B cell (primary cell): Measurements from ENCODE around the gene SLC37A4. TPM values are rescaled to one million over a fixed set of nuclear protein-coding genes. Genes with fewer than 3 reads are reported as not detected.

Experiments
- ATAC-seq: fragments of 200-7000 bp; cut with Tn5 transposase; one replicate; pipeline ENCODE4 v1.10.0; 2021; ENCODE audit warnings: low read depth, mild to moderate bottlenecking, moderate number of reproducible peaks, moderate library complexity
- CTCF ChIA-PET: fragments of 350-600 bp; sonication (Branson Sonifier 250); formaldehyde crosslinking; loops from one replicate; lab custom pipeline; 2021; ENCODE audit warnings: antibody characterized with exemption, inconsistent platforms; lab: Charles Lee
- POLR2A ChIA-PET: fragments of 350-600 bp; sonication (Branson Sonifier 250); formaldehyde crosslinking; loops from one replicate; lab custom pipeline; 2021; ENCODE audit warnings: antibody characterized with exemption; lab: Charles Lee
- DNase-seq: peaks from one replicate; pipeline ENCODE4 v3.0.0; 2013
- H2AFZ ChIP-seq: 2 replicates; pipeline ENCODE4 v1.6.1; 2012; ENCODE audit warnings: mild to moderate bottlenecking, low read depth, low read length; ENCODE audit not compliant: insufficient read depth, poor library complexity, severe bottlenecking
- H3K27ac ChIP-seq, 2 donors: 1 replicate in 1 of 2; 2 replicates in 1 of 2; pipeline ENCODE4 v1.5.1; 2012 to 2013; ENCODE audit warnings: low read length in 2 of 2, mild to moderate bottlenecking in 2 of 2, moderate library complexity in 1 of 2
- H3K27me3 ChIP-seq, 4 experiments: fragments of 200-600 bp in 1 of 4; sonication (generic) in 1 of 4; replicated peaks in 1 of 4; 1 replicate in 2 of 4; 2 replicates in 2 of 4; pipeline versions ENCODE4 v1.6.1 to v1.7.0; 2013 to 2016; ENCODE audit warnings: low read length in 3 of 4, mild to moderate bottlenecking in 2 of 4, mixed read lengths in 1 of 4, moderate library complexity in 1 of 4; ENCODE audit not compliant: insufficient read depth in 4 of 4, control insufficient read depth in 3 of 4; ENCODE audit errors: control extremely low read depth in 1 of 4
- H3K36me3 ChIP-seq, 2 experiments: replicated peaks in 1 of 2; 1 replicate in 1 of 2; 2 replicates in 1 of 2; pipeline versions ENCODE4 v1.6.1 to v1.7.1; 2013; ENCODE audit warnings: low read length in 1 of 2; ENCODE audit not compliant: insufficient read depth in 2 of 2, control insufficient read depth in 1 of 2; ENCODE audit errors: control extremely low read depth in 1 of 2, extremely low read depth in 1 of 2
- H3K4me1 ChIP-seq, 2 donors: fragments of 200-600 bp in 1 of 2; sonication (generic) in 1 of 2; 1 replicate in 1 of 2; 2 replicates in 1 of 2; pipeline versions ENCODE4 v1.5.1 to v1.6.1; 2013 to 2017; ENCODE audit warnings: low read length in 2 of 2; ENCODE audit not compliant: control insufficient read depth in 2 of 2, insufficient read depth in 2 of 2
- H3K4me2 ChIP-seq: replicated peaks from 2 replicates; pipeline ENCODE3; 2012; ENCODE audit warnings: mild to moderate bottlenecking, low read depth, low read length; ENCODE audit not compliant: poor library complexity, severe bottlenecking
- H3K4me3 ChIP-seq, 5 experiments: fragments of 200-600 bp in 1 of 5; sonication (generic) in 1 of 5; 1 replicate in 3 of 5; 2 replicates in 2 of 5; pipeline versions ENCODE4 v1.5.1 to v1.7.0; 2011 to 2016; ENCODE audit warnings: low read length in 4 of 5, mild to moderate bottlenecking in 4 of 5, low read depth in 2 of 5, control low read depth in 1 of 5, moderate library complexity in 1 of 5; ENCODE audit not compliant: insufficient read depth in 1 of 5; ENCODE audit errors: control extremely low read depth in 1 of 5, extremely low read depth in 1 of 5
- H3K79me2 ChIP-seq: fragments of 200-600 bp; sonication (generic); one replicate; pipeline ENCODE4 v1.6.0; 2016; ENCODE audit warnings: low read length; ENCODE audit not compliant: control insufficient read depth, insufficient read depth
- H3K9ac ChIP-seq: fragments of 200-600 bp; sonication (generic); 2 replicates; pipeline ENCODE4 v1.6.1; 2017; ENCODE audit warnings: mild to moderate bottlenecking, low read length, moderate library complexity
- H3K9me3 ChIP-seq, 3 donors: one replicate each; pipeline versions ENCODE4 v1.6.1 to v1.7.1; 2013; ENCODE audit warnings: low read length in 2 of 3; ENCODE audit not compliant: control insufficient read depth in 2 of 3, insufficient read depth in 1 of 3; ENCODE audit errors: control extremely low read depth in 1 of 3
- H4K20me1 ChIP-seq: 2 replicates; pipeline ENCODE4 v1.6.0; 2012; ENCODE audit warnings: mild to moderate bottlenecking, low read length; ENCODE audit not compliant: insufficient read depth, control insufficient read depth, poor library complexity, severe bottlenecking
- H3K27ac Mint-ChIP-seq: one replicate; pipeline ENCODE4 v1.8.0; 2021; ENCODE audit warnings: mixed read lengths
- H3K27me3 Mint-ChIP-seq: one replicate; pipeline ENCODE4 v1.8.0; 2021; ENCODE audit warnings: mixed read lengths
- H3K4me1 Mint-ChIP-seq: one replicate; pipeline ENCODE4 v1.8.0; 2021; ENCODE audit warnings: mixed read lengths
- H3K4me3 Mint-ChIP-seq: one replicate; pipeline ENCODE4 v1.8.0; 2021; ENCODE audit warnings: mixed read lengths
- H3K9me3 Mint-ChIP-seq: one replicate; pipeline ENCODE4 v1.8.0; 2022; ENCODE audit warnings: mixed read lengths; ENCODE audit not compliant: insufficient read depth
- EZH2 ChIP-seq: IDR thresholded peaks from 2 replicates; pipeline ENCODE4 v1.6.1; 2012; ENCODE audit warnings: borderline replicate concordance, low read depth, mild to moderate bottlenecking, moderate library complexity, low read length; ENCODE audit not compliant: insufficient read depth, poor library complexity, severe bottlenecking
- WGBS: methylation state at CpG from one replicate; pipeline ENCODE4 v1.1.5; 2013; ENCODE audit warnings: missing lambda C conversion rate; ENCODE audit not compliant: insufficient coverage; 5-methylcytosine and 5-hydroxymethylcytosine counted together
- intact Hi-C: fragments of 100-400 bp; cut with micrococcal nuclease; formaldehyde crosslinking; loops from one replicate; pipeline ENCODE4 v1.10.0; 2022
- polyA plus RNA-seq: library from polyadenylated mRNA; depleted of rRNA; stranded (reverse); fragments of >200 nt; gene quantifications from 2 replicates; pipeline ENCODE4 v1.2.3, GENCODE V29; 2012
- total RNA-seq, 2 donors: library from RNA; stranded (reverse); fragments of 120-200 nt in 1 of 2; gene quantifications; 1 replicate in 1 of 2; 2 replicates in 1 of 2; pipeline versions ENCODE4 v1.2.3 to v1.2.4, GENCODE V29; 2013 to 2022
- TF ChIP-seq, protein P1 (sequence below): fragments of 200-600 bp; IDR thresholded peaks from one replicate; pipeline ENCODE4 v1.8.0; 2022; ENCODE audit warnings: antibody characterized with exemption, mild to moderate bottlenecking

SLC37A4 gene
- total and polyA plus RNA-seq, 2 donors (not counting 1 experiment from before 2014, with no cell fraction given): 14.3 to 26.3 TPM

GRCh38 chr11:119046489-119046888, 15.8 kb upstream of the SLC37A4 start:
- peaks cover 0 to 47% of the 10 kb centered on the region in 2 experiments for H3K36me3 ChIP-seq
- CTCF ChIA-PET: interaction anchor here (1.0 kb wide), 1 partner anchor 16 kb away, joined by 3 read pairs; no protein-coding TSS in a partner anchor
- peaks cover 2% of the 10 kb centered on the region in 2 donors for H3K4me1 ChIP-seq

DNA sequence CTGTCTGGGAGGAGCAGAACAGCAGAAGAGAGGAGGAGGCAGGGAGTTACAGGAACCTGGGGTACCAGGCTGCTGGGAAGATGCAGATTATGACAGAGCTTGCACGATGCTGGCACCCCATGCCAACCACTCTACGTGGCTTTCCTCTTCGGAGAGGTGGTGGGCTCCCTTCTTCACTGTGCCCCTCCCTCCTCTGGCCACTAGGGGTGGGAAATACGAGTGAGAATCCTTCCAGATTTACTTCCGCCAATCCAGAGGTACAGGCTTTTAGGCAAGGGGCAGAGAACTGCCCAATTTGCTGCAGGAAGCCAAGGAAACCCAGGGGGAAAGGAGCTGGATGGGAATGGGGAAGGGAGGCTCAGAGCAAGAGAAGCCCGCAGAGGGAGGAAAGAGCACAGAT, 14.0 kb upstream of the SLC37A4 start:
- Histone ChIP-seq H3K4me3 (no peak overlapping the region), H3K9ac (no peak overlapping the region), H3K27me3 (no peaks in the 10 kb centered on the region), H3K27ac (no peak overlapping the region), H4K20me1 (no peaks in the 10 kb centered on the region), H3K79me2 (no peaks in the 10 kb centered on the region), H3K4me2 (no peak overlapping the region), H3K9me3 (no peaks in the 10 kb centered on the region), H3K4me1 (peaks cover 0 to 2% of the 10 kb centered on the region in 2 donors), H2AFZ (no peak overlapping the region), H3K36me3 (peaks cover 0 to 39% of the 10 kb centered on the region in 2 experiments)
- intact Hi-C loops: no loop called here
- no peak overlapping the region for H3K27ac Mint-ChIP-seq
- H3K4me3 Mint-ChIP-seq: no peak overlapping the region
- ChIA-PET CTCF (interaction anchor here (0.8 to 2.7 kb wide), 2 partner anchors 11 to 18 kb away, joined by 3 to 8 read pairs; no protein-coding TSS in a partner anchor), POLR2A (no interaction called here)
- WGBS: 100% methylated on average over 2 of the region's 6 CpGs
- no peaks in the 10 kb centered on the region for H3K27me3 Mint-ChIP-seq
- DNase-seq (no peak), ATAC-seq (no peak)
- H3K4me1 Mint-ChIP-seq: peaks cover under 1% of the 10 kb centered on the region
- TF ChIP-seq EZH2: no peak
- TF ChIP-seq, protein P1, sequence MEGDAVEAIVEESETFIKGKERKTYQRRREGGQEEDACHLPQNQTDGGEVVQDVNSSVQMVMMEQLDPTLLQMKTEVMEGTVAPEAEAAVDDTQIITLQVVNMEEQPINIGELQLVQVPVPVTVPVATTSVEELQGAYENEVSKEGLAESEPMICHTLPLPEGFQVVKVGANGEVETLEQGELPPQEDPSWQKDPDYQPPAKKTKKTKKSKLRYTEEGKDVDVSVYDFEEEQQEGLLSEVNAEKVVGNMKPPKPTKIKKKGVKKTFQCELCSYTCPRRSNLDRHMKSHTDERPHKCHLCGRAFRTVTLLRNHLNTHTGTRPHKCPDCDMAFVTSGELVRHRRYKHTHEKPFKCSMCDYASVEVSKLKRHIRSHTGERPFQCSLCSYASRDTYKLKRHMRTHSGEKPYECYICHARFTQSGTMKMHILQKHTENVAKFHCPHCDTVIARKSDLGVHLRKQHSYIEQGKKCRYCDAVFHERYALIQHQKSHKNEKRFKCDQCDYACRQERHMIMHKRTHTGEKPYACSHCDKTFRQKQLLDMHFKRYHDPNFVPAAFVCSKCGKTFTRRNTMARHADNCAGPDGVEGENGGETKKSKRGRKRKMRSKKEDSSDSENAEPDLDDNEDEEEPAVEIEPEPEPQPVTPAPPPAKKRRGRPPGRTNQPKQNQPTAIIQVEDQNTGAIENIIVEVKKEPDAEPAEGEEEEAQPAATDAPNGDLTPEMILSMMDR: peak; percentile 10
- H3K9me3 Mint-ChIP-seq: no peaks in the 10 kb centered on the region

More at GRCh38 chr11:119046489-119046888, 15.8 kb upstream of the SLC37A4 start:
- POLR2A ChIA-PET: no interaction called here
- H2AFZ ChIP-seq: no peak overlapping the region
- H3K27me3 Mint-ChIP-seq: no peaks in the 10 kb centered on the region
- H3K27me3 ChIP-seq: no peaks in the 10 kb centered on the region
- H3K79me2 ChIP-seq: no peaks in the 10 kb centered on the region
- no peak overlapping the region for H3K4me3 Mint-ChIP-seq
- no peak overlapping the region for H3K27ac Mint-ChIP-seq
- 96% methylated on average over 6 of the region's 6 CpGs for WGBS
- no peaks in the 10 kb centered on the region for H4K20me1 ChIP-seq
- no peaks in the 10 kb centered on the region for H3K9me3 Mint-ChIP-seq
- ATAC-seq (no peak), DNase-seq (no peak)
- TF ChIP-seq, protein P1: no peak
- TF ChIP-seq EZH2: no peak
- peaks cover 5% of the 10 kb centered on the region for H3K4me1 Mint-ChIP-seq
- intact Hi-C loops: no loop called here
- no peak overlapping the region for H3K9ac ChIP-seq
- H3K4me3 ChIP-seq: no peak overlapping the region
- H3K4me2 ChIP-seq: no peak overlapping the region
- no peaks in the 10 kb centered on the region for H3K9me3 ChIP-seq
- no peak overlapping the region for H3K27ac ChIP-seq
